ENCODE data around the gene CHRNG. TPM values are rescaled to one million over a fixed set of nuclear protein-coding genes. Genes with fewer than 3 reads are reported as not detected.

The CHRNG gene
- total RNA-seq, 2 donors from 2014 or later: not detected

DNA sequence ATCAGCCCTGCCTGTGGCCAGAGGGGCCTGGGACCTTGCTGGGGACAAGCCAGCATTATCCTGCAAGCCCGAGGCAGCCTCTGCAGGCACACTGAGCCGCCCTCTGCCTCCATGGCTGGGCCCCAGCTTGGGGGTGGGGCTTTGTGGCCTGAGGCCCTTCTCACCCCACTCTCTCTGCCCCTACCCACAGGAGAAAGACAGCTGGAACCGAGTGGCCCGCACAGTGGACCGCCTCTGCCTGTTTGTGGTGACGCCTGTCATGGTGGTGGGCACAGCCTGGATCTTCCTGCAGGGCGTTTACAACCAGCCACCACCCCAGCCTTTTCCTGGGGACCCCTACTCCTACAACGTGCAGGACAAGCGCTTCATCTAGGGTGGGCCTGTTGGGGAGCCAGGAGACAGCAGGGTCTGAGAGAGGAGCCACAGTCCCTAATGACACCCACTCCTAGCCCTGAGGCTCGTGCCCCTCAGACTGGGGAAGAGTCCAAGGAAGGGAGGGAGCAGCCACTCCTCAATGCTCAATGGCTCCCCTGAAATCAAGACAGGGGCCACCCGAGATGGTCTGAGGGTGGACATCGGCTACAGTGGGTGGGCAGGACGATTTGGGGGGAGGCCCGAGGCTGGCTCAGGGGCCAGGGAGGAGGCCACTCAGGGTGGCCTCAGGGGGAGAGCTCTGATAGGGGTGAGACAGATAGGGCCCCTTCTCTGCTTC, 4.4 kb upstream of the CHRNG start:
- H3K4me1 Mint-ChIP-seq: peaks cover 6% of the 10 kb centered on the region
- WGBS, 2 experiments (ENCODE audit: insufficient coverage in 1 of 2, insufficient read length in 1 of 2): 86 to 93% methylated on average over 5 to 14 of the region's 14 CpGs
- Histone ChIP-seq H3K4me1 (ENCODE audit: control insufficient read depth, insufficient read depth, low read length) (no peaks in the 10 kb centered on the region), H3K9me3 (ENCODE audit: control insufficient read depth, low read length) (peaks cover 6% of the 10 kb centered on the region), H3K9ac (ENCODE audit: extremely low read depth, low read length, poor library complexity, severe bottlenecking) (no peak overlapping the region), H3K27me3 (ENCODE audit: control insufficient read depth, insufficient read depth, low read length, poor library complexity, severe bottlenecking) (no peaks in the 10 kb centered on the region), H3K36me3 (ENCODE audit: control insufficient read depth, insufficient read depth, low read length) (no peaks in the 10 kb centered on the region), H3K4me3 (ENCODE audit: low read length) (no peak overlapping the region), H3K27ac (ENCODE audit: low read depth, low read length) (no peak overlapping the region)
- H3K27ac Mint-ChIP-seq: no peak overlapping the region
- H3K36me3 Mint-ChIP-seq (ENCODE audit: low read depth): no peaks in the 10 kb centered on the region
- no peak overlapping the region for H3K4me3 Mint-ChIP-seq
- peaks cover 2% of the 10 kb centered on the region for H3K9me3 Mint-ChIP-seq
- TF ChIP-seq, protein P1, sequence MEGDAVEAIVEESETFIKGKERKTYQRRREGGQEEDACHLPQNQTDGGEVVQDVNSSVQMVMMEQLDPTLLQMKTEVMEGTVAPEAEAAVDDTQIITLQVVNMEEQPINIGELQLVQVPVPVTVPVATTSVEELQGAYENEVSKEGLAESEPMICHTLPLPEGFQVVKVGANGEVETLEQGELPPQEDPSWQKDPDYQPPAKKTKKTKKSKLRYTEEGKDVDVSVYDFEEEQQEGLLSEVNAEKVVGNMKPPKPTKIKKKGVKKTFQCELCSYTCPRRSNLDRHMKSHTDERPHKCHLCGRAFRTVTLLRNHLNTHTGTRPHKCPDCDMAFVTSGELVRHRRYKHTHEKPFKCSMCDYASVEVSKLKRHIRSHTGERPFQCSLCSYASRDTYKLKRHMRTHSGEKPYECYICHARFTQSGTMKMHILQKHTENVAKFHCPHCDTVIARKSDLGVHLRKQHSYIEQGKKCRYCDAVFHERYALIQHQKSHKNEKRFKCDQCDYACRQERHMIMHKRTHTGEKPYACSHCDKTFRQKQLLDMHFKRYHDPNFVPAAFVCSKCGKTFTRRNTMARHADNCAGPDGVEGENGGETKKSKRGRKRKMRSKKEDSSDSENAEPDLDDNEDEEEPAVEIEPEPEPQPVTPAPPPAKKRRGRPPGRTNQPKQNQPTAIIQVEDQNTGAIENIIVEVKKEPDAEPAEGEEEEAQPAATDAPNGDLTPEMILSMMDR (conservative IDR thresholded peaks at IDR 0.05): no peak
- peaks cover 2% of the 10 kb centered on the region for H3K27me3 Mint-ChIP-seq (ENCODE audit: insufficient read depth)
- no peak for DNase-seq

DNA sequence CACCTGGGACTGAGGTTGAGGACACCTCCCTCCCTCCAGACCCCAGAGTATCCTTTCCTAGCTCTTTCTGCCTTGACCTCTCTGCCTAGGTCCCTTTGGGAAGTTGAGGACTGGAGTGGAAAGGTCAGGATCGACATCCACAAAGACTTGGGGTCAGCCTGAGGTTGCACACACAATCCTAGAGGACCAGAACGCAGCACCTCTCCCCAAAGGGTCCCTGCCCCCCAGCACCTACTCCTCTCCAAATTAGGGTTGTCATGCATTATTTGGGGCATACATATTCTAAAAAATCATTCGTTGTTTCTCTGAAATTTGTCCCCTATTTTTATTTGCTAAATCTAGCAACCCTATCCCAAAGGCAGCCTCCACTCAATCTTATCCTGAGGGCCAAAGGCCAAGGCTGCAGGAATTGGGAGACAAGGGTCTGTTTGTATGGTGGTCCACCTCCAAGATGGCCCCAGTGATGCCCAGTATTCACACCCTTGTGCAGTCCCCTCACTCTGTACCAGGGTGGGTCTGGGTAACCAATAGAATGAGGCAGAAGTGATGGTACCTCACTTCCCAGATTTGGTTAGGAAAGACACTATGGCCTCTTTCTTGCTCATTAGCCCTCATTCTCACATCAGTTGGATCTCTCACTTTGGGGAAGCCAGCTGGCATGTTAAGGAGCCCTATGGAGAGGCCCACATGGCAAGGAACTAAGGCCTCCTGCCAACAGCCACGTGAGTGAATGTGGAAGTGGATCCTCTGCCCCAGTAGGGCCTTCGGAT, 3.5 kb upstream of the CHRNG start:
- H3K4me3 Mint-ChIP-seq: no peak overlapping the region
- H3K27me3 Mint-ChIP-seq (ENCODE audit: insufficient read depth): peaks cover 2% of the 10 kb centered on the region
- 75 to 87% methylated on average over 2 to 5 of the region's 5 CpGs for WGBS, 2 experiments (ENCODE audit: insufficient coverage in 1 of 2, insufficient read length in 1 of 2)
- no peaks in the 10 kb centered on the region for H3K36me3 Mint-ChIP-seq (ENCODE audit: low read depth)
- peaks cover 2% of the 10 kb centered on the region for H3K9me3 Mint-ChIP-seq
- no peak for DNase-seq
- Histone ChIP-seq H3K9me3 (ENCODE audit: control insufficient read depth, low read length) (peaks cover 6% of the 10 kb centered on the region), H3K4me1 (ENCODE audit: control insufficient read depth, insufficient read depth, low read length) (no peaks in the 10 kb centered on the region), H3K27ac (ENCODE audit: low read depth, low read length) (no peak overlapping the region), H3K27me3 (ENCODE audit: control insufficient read depth, insufficient read depth, low read length, poor library complexity, severe bottlenecking) (no peaks in the 10 kb centered on the region), H3K9ac (ENCODE audit: extremely low read depth, low read length, poor library complexity, severe bottlenecking) (no peak overlapping the region), H3K4me3 (ENCODE audit: low read length) (no peak overlapping the region), H3K36me3 (ENCODE audit: control insufficient read depth, insufficient read depth, low read length) (no peaks in the 10 kb centered on the region)
- H3K27ac Mint-ChIP-seq: no peak overlapping the region
- TF ChIP-seq, protein P1 (conservative IDR thresholded peaks at IDR 0.05): no peak
- peaks cover 6% of the 10 kb centered on the region for H3K4me1 Mint-ChIP-seq

DNA sequence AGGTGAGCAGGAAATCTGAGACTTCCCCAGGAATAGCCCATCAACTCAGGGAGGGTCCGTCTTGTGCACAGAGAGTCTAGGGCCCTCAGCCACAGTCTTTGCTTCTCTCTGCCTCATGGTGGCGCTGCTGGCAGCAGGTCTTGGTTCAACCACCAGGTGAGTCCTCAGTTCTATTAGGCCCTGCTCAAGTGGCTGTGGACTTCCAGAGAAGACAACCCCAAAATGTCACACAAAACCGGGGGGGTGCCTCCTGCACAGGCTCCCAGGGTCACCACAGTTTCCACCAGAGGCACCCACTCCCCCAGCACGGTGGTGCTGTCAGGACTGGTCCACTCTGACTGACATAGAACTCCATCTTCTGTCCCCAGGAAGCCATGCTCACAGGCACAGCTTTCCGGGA, 2.4 kb upstream of the CHRNG start:
- H3K4me3 Mint-ChIP-seq: no peak overlapping the region
- peak; percentile 88 for DNase-seq
- TF ChIP-seq, protein P1 (conservative IDR thresholded peaks at IDR 0.05): peak; percentile 92
- peaks cover 6% of the 10 kb centered on the region for H3K4me1 Mint-ChIP-seq
- Histone ChIP-seq H3K4me3 (ENCODE audit: low read length) (no peak overlapping the region), H3K4me1 (ENCODE audit: control insufficient read depth, insufficient read depth, low read length) (no peaks in the 10 kb centered on the region), H3K27ac (ENCODE audit: low read depth, low read length) (no peak overlapping the region), H3K9ac (ENCODE audit: extremely low read depth, low read length, poor library complexity, severe bottlenecking) (no peak overlapping the region), H3K9me3 (ENCODE audit: control insufficient read depth, low read length) (peaks cover 6% of the 10 kb centered on the region), H3K27me3 (ENCODE audit: control insufficient read depth, insufficient read depth, low read length, poor library complexity, severe bottlenecking) (no peaks in the 10 kb centered on the region), H3K36me3 (ENCODE audit: control insufficient read depth, insufficient read depth, low read length) (no peaks in the 10 kb centered on the region)
- WGBS, 2 experiments (ENCODE audit: insufficient coverage in 1 of 2, insufficient read length in 1 of 2): 73 to 86% methylated on average over 3 to 5 of the region's 5 CpGs
- H3K36me3 Mint-ChIP-seq (ENCODE audit: low read depth): no peaks in the 10 kb centered on the region
- no peak overlapping the region for H3K27ac Mint-ChIP-seq
- peaks cover 2% of the 10 kb centered on the region for H3K9me3 Mint-ChIP-seq
- H3K27me3 Mint-ChIP-seq (ENCODE audit: insufficient read depth): peaks cover 2% of the 10 kb centered on the region

Measured in endodermal cell (in vitro differentiated cells).